Progenitor cell of endocrine pancreas (in vitro differentiated cells): ENCODE data around the gene CCL20. TPM values are rescaled to one million over a fixed set of nuclear protein-coding genes. Genes with fewer than 3 reads are reported as not detected.
"Not testable (repeated sequence)": the region's sequence is repeated elsewhere in the genome, so short reads cannot be mapped to it uniquely, and the experiment has no call there.

ENCODE experiments used
- DNase-seq: peaks from one replicate; pipeline ENCODE4 v3.0.0; 2021; ENCODE audit warnings: low spot score; ENCODE audit not compliant: unreplicated experiment
- H3K27ac Mint-ChIP-seq: 2 replicates; pipeline ENCODE4 v1.8.0; 2021; ENCODE audit warnings: mild to moderate bottlenecking, moderate library complexity, mixed read lengths
- H3K27me3 Mint-ChIP-seq: 2 replicates; pipeline ENCODE4 v1.8.0; 2021; ENCODE audit warnings: mixed read lengths
- H3K36me3 Mint-ChIP-seq: 2 replicates; pipeline ENCODE4 v1.8.0; 2022; ENCODE audit warnings: mixed read lengths; ENCODE audit not compliant: insufficient read depth
- H3K4me1 Mint-ChIP-seq: 2 replicates; pipeline ENCODE4 v1.8.0; 2021; ENCODE audit warnings: low read depth, mixed read lengths
- H3K4me3 Mint-ChIP-seq: 2 replicates; pipeline ENCODE4 v1.8.0; 2021; ENCODE audit warnings: low read depth, mild to moderate bottlenecking, moderate library complexity, mixed read lengths
- H3K9me3 Mint-ChIP-seq: 2 replicates; pipeline ENCODE4 v1.8.0; 2021; ENCODE audit warnings: low read depth, mixed read lengths
- total RNA-seq: library from RNA; stranded (reverse); gene quantifications from 2 replicates; pipeline ENCODE4 v1.2.1, GENCODE V29; 2021
- TF ChIP-seq, protein P1 (sequence below): fragments of 200-600 bp; sonication (generic); IDR thresholded peaks from one replicate; pipeline ENCODE4 v1.5.0; 2021; ENCODE audit warnings: antibody characterized with exemption, mild to moderate bottlenecking; ENCODE audit not compliant: unreplicated experiment

Gene CCL20
- total RNA-seq, 1 donor from 2014 or later: not detected

- no peaks in the 10 kb centered on the region for H3K27me3 Mint-ChIP-seq
- TF ChIP-seq, protein P1, sequence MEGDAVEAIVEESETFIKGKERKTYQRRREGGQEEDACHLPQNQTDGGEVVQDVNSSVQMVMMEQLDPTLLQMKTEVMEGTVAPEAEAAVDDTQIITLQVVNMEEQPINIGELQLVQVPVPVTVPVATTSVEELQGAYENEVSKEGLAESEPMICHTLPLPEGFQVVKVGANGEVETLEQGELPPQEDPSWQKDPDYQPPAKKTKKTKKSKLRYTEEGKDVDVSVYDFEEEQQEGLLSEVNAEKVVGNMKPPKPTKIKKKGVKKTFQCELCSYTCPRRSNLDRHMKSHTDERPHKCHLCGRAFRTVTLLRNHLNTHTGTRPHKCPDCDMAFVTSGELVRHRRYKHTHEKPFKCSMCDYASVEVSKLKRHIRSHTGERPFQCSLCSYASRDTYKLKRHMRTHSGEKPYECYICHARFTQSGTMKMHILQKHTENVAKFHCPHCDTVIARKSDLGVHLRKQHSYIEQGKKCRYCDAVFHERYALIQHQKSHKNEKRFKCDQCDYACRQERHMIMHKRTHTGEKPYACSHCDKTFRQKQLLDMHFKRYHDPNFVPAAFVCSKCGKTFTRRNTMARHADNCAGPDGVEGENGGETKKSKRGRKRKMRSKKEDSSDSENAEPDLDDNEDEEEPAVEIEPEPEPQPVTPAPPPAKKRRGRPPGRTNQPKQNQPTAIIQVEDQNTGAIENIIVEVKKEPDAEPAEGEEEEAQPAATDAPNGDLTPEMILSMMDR: no peak
- no peak for DNase-seq
- H3K36me3 Mint-ChIP-seq: peaks cover 4% of the 10 kb centered on the region
- H3K4me3 Mint-ChIP-seq: no peak overlapping the region
- H3K9me3 Mint-ChIP-seq: peaks cover 10% of the 10 kb centered on the region
- H3K27ac Mint-ChIP-seq: no peak overlapping the region
- H3K4me1 Mint-ChIP-seq: no peaks in the 10 kb centered on the region
Observed at GRCh38 chr2:227834916-227835650, 21.4 kb downstream of the CCL20 start.

- not testable (repeated sequence) for H3K36me3 Mint-ChIP-seq, H3K27ac Mint-ChIP-seq
- H3K9me3 Mint-ChIP-seq: peaks cover 16% of the 10 kb centered on the region
Observed at GRCh38 chr2:227839339-227840129, 25.9 kb downstream of the CCL20 start.

GRCh38 chr2:227846831-227847230 lies 33.2 kb downstream of the CCL20 start:
- Mint-ChIP-seq H3K4me3 (no peak overlapping the region), H3K9me3 (no peaks in the 10 kb centered on the region), H3K27me3 (no peaks in the 10 kb centered on the region), H3K36me3 (no peaks in the 10 kb centered on the region), H3K4me1 (peaks cover 3% of the 10 kb centered on the region), H3K27ac (no peak overlapping the region)
- TF ChIP-seq, protein P1: no peak
- DNase-seq: no peak

More at GRCh38 chr2:227839339-227840129, 25.9 kb downstream of the CCL20 start:
- not testable (repeated sequence) for H3K27me3 Mint-ChIP-seq, H3K4me3 Mint-ChIP-seq, H3K4me1 Mint-ChIP-seq, DNase-seq

DNA sequence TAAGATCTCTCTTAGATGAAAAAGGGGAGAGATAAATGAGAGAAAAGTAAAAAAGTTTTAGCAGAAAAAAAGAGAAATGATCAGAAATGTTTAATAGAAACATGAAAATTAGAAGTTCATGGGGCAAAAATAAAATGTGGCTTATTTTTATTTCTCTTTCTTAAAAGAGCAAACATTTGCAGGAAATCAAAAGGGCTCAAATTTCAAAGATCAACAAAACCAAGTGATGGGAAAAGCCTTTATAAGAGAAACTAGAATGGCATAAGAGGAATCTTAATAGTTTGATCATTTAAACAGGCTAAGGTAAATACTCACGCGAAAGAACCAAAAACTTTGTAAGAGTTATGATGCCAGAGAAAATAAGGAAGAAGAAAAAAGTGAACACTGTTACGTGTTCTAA lies 34.5 kb downstream of the CCL20 start:
- no peak for DNase-seq
- TF ChIP-seq, protein P1: no peak
- peaks cover 3% of the 10 kb centered on the region for H3K4me1 Mint-ChIP-seq
- no peaks in the 10 kb centered on the region for H3K27me3 Mint-ChIP-seq
- H3K4me3 Mint-ChIP-seq: no peak overlapping the region
- no peaks in the 10 kb centered on the region for H3K36me3 Mint-ChIP-seq
- no peaks in the 10 kb centered on the region for H3K9me3 Mint-ChIP-seq
- no peak overlapping the region for H3K27ac Mint-ChIP-seq

DNA sequence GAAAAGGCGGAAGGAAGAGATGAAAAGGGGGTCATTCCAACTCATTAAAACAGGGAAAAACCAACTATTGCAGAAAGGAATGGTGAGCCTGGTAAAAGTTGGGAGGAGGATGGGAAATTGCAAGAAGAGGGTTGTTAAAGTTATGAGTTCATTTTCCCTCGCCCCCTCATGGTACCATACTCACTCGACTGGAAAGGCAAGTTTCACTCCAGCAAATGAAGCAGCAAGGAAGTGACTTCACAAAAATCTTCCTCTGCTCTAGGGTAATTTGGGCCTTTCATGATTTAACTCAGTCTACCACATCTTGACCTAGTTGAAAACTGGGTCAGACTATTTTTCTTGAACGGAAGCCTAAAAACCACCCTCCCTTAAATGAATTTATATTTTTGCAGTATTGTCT lies 34.9 kb downstream of the CCL20 start:
- Mint-ChIP-seq H3K4me1 (peaks cover 3% of the 10 kb centered on the region), H3K27ac (no peak overlapping the region), H3K9me3 (no peaks in the 10 kb centered on the region), H3K27me3 (no peaks in the 10 kb centered on the region), H3K4me3 (no peak overlapping the region), H3K36me3 (no peaks in the 10 kb centered on the region)
- no peak for DNase-seq
- TF ChIP-seq, protein P1: no peak
